ENCODE results near the gene PSMG4. TPM values are rescaled to one million over a fixed set of nuclear protein-coding genes. Genes with fewer than 3 reads are reported as not detected.
A peak's percentile ranks its signal among the peaks of the same experiment; 100 is the strongest.

The PSMG4 gene
- total RNA-seq, 3 donors from 2014 or later, result 26.0 to 31.6 (median 27.8) TPM

DNA sequence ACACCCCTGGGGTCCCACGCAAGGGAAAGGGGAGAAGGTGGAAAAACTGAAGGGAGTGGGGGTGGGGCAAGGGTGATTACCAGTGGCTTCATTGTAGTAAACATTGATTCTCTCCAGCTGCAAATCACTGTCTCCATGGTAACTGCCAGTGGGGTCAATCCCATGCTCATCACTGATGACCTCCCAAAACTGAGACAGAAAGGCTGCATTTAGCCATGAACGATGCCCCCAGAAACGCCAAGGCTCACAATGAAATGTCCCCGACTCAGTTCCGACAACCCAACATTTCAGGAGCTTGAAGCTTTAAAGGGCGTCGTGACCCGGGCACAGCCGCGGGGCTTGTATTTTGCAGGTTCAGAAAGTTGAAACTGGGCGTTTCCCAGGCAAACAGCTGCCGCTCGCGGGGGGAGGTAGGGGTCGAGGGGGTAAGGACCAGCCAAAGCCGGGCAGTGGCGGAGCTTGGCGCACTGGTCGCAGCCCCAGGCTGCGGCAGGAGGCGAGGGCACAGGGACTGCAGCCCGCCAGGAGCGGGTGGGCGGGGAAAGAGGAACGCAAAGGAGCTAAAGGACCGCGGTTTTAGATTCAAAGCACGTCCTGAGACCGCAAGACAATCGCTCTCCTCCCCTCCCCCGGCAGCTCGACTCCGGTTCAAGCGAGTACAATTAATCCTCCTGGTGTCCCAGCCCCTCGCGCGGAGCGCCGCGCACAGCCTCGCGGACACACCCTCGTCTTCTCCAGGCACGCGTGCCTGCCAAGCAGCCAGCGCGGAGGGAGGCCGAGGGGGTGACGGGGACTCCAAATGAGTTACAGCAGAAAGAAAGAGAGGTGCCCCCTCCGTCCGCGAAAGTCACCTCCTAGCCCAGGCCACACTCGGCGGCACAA, 32.0 kb upstream of the PSMG4 start:
- Mint-ChIP-seq H3K4me1 (ENCODE audit: low read depth) (peaks cover 34% of the 10 kb centered on the region), H3K9me3 (no peaks in the 10 kb centered on the region), H3K4me3 (peak overlapping the region; percentile 68), H3K36me3 (ENCODE audit: insufficient read depth) (no peaks in the 10 kb centered on the region), H3K27me3 (ENCODE audit: low read depth) (peaks cover 60% of the 10 kb centered on the region)
- DNase-seq (peak; percentile 25), ATAC-seq (peak; percentile 23 to 36)

DNA sequence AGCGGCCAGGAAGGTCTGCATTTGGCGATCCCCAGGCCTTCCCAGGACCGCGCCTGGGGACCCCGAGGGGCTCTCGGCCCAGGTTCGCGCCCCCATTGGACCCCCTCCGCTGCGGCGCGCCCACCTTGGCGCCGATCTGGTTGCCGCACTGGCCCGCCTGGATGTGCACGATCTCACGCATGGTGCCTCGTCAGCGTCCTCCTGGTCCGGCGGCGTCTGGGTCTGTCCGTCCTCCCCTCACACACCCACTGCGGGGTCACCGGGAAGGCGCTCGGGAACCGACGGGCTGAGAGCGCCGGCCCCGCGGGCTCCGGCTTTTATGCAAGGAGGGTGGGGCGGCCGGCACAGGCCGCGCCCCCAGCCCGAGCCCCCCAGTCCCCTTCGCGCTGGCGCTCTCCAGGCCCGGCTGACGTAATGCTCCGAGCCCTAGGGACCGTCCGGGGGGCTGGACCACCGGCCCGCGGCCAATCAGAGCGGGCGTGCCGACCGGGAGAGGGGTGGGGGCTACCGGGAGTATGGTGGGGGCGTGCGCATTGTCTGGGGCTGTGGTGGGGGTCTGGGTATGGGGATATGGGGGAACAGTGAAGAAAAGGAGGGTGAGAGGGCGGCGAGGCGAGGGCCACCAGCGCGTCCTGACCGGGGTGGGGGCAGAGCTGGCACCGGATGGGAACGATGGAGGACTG, 31.2 kb upstream of the PSMG4 start, which contains the start of gene TUBB2B:
TSS of gene TUBB2B (minus strand) at position 291 of the 683 bp plus-strand sequence. CDS start at position 181, 110 bp downstream.
- ATAC-seq, result peak; percentile 10 to 15
- DNase-seq, result no peak
- Mint-ChIP-seq H3K27me3 (ENCODE audit: low read depth) (peaks cover 68% of the 10 kb centered on the region), H3K9me3 (no peaks in the 10 kb centered on the region), H3K4me1 (ENCODE audit: low read depth) (peaks cover 38% of the 10 kb centered on the region), H3K36me3 (ENCODE audit: insufficient read depth) (no peaks in the 10 kb centered on the region), H3K4me3 (peak within 1 kb of the TSS; percentile 68)

DNA sequence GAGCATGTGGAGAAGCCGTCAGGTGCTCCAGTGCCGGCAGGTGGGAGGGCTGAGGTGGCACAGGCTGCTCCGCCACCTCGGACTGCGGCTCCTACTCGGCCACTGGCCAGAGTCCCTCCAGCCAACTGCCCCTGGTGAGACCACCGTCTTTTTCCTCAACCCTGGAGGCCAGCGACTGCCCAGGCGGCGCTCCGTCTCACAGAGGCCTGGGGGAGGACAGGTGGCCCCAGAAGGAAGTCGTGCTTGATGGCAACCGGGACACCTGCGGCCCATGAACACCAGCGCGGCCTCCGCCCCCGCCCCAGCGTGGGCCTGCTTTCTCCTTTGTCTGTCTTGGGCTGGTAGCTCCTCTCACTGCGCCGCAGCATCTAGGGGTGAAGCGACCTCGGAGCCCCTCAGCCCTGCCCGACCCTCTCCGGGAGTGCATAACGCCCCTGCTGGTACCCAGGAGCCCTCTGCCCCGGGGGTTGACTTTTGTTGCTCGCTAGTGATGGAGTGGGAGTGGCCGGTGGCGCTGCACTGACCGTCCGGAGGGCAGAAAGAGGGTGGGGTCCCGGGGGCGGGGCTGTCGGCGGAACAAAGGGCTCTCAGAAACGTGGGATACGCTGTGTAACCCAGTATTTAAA, 30.6 kb upstream of the PSMG4 start:
- peak overlapping the region; percentile 63 for H3K4me3 Mint-ChIP-seq
- H3K27me3 Mint-ChIP-seq (ENCODE audit: low read depth), result peaks cover 74% of the 10 kb centered on the region
- ATAC-seq, result peak; percentile 21 to 27
- H3K36me3 Mint-ChIP-seq (ENCODE audit: insufficient read depth), result no peaks in the 10 kb centered on the region
- DNase-seq, result peak; percentile 20
- no peaks in the 10 kb centered on the region for H3K9me3 Mint-ChIP-seq
- peaks cover 38% of the 10 kb centered on the region for H3K4me1 Mint-ChIP-seq (ENCODE audit: low read depth)

DNA sequence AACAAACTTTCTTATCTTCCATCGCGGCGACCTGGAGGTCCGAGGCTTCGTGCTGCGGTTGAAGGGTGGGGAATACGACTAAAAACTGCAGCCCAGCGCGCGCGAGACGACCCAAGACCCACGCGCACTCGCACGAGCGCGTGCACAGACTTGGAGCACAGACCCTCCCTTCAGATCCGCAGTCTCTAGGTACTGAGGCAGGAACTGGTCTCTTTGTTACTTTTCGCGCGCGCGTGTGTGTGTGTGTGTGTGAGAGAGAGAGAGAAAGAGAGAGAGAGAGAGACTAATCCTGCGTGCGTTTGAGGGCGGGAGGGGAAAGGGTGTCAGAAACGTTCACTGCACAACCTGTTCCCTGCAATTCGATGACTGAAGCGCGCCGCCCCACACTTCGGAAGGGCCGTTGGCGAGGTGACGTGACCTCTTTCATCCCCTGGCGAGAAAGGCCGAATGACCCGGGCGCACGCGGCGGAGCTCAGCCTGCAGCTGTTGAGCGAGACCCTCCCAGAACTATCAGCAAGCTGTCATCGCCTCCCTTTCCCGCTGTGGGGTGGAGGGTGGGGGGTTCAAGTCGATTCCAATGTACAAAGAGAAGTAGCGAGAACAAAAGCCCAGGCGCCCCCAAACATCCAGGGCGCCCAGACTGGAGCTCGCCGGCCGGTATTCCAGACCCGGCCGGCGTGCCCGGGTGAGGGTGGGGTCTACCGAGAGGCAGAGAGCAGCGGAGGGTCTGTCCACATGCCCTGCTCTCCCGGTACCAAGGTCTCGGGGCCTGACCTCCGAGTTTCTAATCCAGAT, 29.8 kb upstream of the PSMG4 start:
- no peaks in the 10 kb centered on the region for H3K36me3 Mint-ChIP-seq (ENCODE audit: insufficient read depth)
- H3K27me3 Mint-ChIP-seq (ENCODE audit: low read depth), result peaks cover 80% of the 10 kb centered on the region
- H3K4me3 Mint-ChIP-seq, result peak overlapping the region; percentile 82
- no peaks in the 10 kb centered on the region for H3K9me3 Mint-ChIP-seq
- ATAC-seq, result peak; percentile 7 to 29
- peak; percentile 30 for DNase-seq
- peaks cover 38% of the 10 kb centered on the region for H3K4me1 Mint-ChIP-seq (ENCODE audit: low read depth)

DNA sequence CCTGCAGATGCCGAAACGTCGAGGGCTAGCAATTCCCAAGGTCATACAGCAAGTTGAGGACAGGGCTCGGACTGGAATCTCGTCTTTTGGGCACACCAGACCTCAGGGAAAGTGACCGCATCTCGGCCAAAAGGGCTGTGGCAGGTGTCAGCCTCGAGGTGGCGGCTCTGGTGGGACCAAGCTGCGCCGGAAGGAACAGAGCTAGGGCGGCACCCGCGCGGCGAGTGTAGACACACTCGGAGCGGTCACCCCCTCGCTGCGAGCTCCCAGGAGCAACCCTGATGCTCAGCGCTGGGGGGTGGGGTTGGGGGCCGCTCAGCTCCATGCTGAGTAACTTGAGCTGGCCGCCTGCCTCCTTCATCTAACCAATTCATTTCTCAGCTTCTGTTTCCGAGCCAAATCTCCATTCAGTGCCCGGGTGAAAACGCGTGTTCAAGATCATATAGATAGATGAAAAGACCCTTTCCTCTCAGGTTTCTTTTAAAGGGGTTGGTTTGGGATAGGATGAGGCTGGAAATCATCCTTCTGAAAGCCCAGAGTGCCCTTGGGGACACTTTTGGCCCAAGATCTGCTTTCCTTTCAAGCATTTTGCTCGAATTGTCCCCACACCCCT, 29.1 kb upstream of the PSMG4 start:
- Mint-ChIP-seq H3K4me3 (peak overlapping the region; percentile 56), H3K27me3 (ENCODE audit: low read depth) (peaks cover 82% of the 10 kb centered on the region), H3K36me3 (ENCODE audit: insufficient read depth) (no peaks in the 10 kb centered on the region), H3K9me3 (no peaks in the 10 kb centered on the region), H3K4me1 (ENCODE audit: low read depth) (peaks cover 38% of the 10 kb centered on the region)
- DNase-seq (no peak), ATAC-seq (peak in 1 of 2 donors; percentile 50)

DNA sequence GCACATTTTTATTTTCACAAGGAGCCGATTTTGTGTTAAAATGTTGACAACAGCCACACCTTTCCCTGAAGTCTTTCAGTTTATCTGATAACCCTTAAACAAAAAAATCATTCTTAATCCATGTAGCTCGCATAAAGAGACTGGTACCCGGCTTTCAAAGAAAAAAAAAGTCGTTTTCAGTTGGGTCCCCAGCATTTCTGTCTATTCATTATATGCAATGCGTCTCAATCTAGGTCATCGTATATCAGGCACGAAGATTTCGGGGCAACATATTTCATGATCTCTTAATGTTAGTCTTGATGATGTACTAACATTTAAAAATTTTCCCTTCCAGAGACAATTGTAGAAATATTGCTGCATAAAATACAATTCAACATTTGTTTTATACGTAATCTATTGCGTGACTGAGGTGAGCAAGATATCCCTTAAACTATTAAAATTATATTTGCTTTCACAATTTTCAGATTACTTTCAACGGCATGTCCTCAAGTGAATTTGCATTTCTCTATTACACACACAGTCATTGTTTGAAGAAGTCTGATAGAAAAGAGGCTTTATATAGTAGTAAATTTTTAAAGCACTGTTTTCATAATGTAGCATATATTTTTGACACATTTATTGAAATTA, 28.4 kb upstream of the PSMG4 start:
- peaks cover 38% of the 10 kb centered on the region for H3K4me1 Mint-ChIP-seq (ENCODE audit: low read depth)
- H3K27me3 Mint-ChIP-seq (ENCODE audit: low read depth), result peaks cover 88% of the 10 kb centered on the region
- ATAC-seq, result no peak
- no peak for DNase-seq
- no peaks in the 10 kb centered on the region for H3K9me3 Mint-ChIP-seq
- no peaks in the 10 kb centered on the region for H3K36me3 Mint-ChIP-seq (ENCODE audit: insufficient read depth)
- H3K4me3 Mint-ChIP-seq, result no peak overlapping the region

DNA sequence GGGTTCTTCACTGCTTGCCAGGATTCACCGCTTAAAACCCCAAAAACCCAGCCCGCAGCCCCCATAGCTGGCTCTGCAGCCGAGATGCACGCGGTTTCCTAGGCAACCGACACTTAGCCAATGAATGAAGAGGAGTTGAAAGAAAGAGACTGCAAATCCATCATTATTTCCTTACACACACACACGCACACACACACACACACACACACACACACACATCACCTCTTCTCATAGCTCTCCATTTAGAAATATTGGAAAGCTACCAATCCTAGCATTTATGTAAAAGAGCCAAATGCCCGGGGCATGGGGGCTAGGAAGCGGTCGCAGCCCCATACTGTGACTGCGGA, 27.9 kb upstream of the PSMG4 start:
- no peak for DNase-seq
- Mint-ChIP-seq H3K36me3 (ENCODE audit: insufficient read depth) (no peaks in the 10 kb centered on the region), H3K27me3 (ENCODE audit: low read depth) (peaks cover 89% of the 10 kb centered on the region), H3K9me3 (no peaks in the 10 kb centered on the region), H3K4me3 (peak overlapping the region; percentile 35), H3K4me1 (ENCODE audit: low read depth) (peaks cover 38% of the 10 kb centered on the region)
- no peak for ATAC-seq

DNA sequence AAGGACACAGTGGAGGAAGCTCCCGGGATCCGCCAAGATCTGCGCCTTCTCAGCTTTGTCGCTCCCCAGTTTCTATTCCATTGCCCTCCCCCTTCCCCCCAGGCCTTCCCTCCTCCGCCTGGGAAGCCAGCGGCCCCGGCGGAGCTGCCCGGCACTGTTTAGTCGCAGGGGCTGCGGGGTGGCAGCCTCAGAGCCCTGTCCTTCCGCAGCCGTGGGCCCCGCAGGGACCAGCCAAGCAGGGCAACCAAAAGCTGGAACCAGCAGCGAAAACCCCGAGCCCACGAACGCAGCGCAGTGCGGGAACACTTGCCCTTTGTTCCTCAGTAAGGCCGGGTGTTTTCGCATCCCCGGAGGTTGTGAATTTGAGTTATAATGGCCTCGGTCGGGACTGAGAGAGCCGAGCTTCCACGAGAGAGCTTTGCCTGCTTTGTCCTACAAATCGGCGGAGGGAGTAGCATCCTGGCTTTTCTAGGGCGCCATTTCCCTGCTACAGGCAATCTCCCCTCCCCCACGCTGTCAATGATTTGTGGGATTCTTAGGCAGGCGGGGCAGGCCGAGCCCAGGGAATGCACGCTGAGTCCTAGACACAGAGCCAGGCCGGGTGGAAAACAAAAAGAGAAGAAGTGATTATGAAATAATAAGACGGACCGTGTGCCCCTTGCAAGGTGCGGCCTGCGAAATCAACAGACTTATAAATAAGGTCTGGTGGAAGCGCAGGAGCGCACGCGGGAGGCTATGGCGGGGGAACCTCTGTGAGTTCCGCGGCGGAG, 27.3 kb upstream of the PSMG4 start:
- H3K36me3 Mint-ChIP-seq (ENCODE audit: insufficient read depth), result no peaks in the 10 kb centered on the region
- no peak for DNase-seq
- H3K4me1 Mint-ChIP-seq (ENCODE audit: low read depth), result peaks cover 38% of the 10 kb centered on the region
- H3K4me3 Mint-ChIP-seq, result peak overlapping the region; percentile 65
- no peak for ATAC-seq
- no peaks in the 10 kb centered on the region for H3K9me3 Mint-ChIP-seq
- H3K27me3 Mint-ChIP-seq (ENCODE audit: low read depth), result peaks cover 88% of the 10 kb centered on the region

DNA sequence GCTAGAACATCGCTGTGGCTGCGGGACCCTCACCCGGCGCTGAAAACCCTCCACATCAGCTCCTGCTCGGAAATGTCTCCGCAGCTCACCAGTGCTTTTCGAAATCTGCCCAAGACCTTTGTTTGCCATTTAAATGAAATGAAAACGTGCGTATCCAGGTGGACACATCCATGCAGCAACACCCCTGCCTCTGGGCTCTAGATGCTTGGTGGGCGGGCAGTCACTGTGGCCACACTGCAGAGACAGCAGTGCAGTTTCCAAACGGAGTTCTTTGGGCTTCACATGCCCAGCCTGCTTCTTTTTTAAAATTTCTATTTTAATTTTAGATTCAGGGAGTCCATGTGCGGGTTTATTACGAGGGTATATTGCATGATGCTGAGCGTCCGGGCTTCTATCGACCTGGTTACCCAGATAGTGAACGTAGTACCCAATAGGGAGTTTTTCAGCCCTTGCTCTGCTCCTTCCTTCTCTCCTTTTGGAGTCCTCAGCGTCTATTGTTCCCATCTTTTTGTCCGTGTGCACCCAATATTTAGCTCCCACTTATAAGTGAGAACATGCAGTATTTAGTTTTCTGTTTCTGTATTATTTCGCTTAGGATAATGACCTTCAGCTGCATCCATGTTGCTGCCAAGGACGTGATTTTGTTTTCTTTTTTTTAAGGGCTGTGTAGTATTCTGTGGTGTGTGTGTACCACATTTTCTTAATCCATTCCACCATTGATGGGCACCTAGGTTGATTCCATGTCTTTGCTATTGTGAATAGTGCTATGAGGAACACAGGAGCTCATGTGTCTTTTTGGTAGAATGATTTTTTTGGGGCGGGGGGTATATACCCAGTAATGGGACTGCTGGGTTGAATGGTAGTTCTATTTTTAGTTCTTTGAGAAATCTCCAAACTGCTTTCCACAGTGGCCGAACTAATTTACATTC, 26.5 kb upstream of the PSMG4 start:
- peaks cover 35% of the 10 kb centered on the region for H3K4me1 Mint-ChIP-seq (ENCODE audit: low read depth)
- no peaks in the 10 kb centered on the region for H3K36me3 Mint-ChIP-seq (ENCODE audit: insufficient read depth)
- peaks cover 84% of the 10 kb centered on the region for H3K27me3 Mint-ChIP-seq (ENCODE audit: low read depth)
- H3K4me3 Mint-ChIP-seq, result no peak overlapping the region
- ATAC-seq, result no peak
- DNase-seq, result no peak
- H3K9me3 Mint-ChIP-seq, result no peaks in the 10 kb centered on the region

DNA sequence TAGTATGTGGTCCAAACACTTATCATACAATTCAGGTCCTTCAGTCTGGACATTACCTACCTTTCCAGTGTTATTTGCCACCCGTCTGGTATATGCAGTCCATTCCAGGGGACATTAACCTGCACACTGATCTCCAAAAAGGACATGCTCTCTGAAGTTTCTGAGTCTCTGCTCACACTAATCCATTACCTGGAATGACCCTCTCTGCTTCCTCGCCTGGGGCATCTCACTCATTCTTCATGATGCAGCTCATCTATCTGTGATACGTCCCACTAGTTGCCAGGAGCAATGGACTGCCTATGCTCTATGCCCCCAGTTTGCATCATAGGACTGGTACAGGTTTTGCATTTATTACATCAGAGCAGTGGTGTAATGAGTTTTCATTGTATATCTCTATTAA, 25.4 kb upstream of the PSMG4 start:
- ATAC-seq, result no peak
- DNase-seq, result no peak
- no peaks in the 10 kb centered on the region for H3K36me3 Mint-ChIP-seq (ENCODE audit: insufficient read depth)

DNA sequence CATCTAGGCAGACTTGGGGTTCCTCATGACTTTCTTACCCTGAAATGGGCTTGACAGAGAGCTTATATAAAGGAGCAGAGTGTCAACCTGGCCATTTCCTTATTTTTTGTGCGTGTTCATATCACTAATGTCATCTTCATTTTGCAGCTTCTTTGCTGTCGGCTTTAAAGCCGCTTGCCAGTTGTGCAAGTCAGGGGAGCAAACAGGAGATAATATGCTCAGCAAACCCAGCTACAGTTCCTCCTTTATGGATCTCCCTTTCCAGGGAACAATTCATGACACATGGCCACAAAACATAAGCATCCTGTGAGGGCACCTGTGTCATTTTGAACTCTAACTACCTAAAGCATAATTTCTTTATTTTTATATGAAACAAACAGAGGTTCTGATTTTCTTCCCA, 24.8 kb upstream of the PSMG4 start:
- H3K9me3 Mint-ChIP-seq, result no peaks in the 10 kb centered on the region
- peaks cover 88% of the 10 kb centered on the region for H3K27me3 Mint-ChIP-seq (ENCODE audit: low read depth)
- no peak for DNase-seq
- no peak overlapping the region for H3K4me3 Mint-ChIP-seq
- H3K36me3 Mint-ChIP-seq (ENCODE audit: insufficient read depth), result no peaks in the 10 kb centered on the region
- H3K4me1 Mint-ChIP-seq (ENCODE audit: low read depth), result peaks cover 26% of the 10 kb centered on the region
- ATAC-seq, result no peak

More for the DNA sequence above, 25.4 kb upstream of the PSMG4 start:
- Mint-ChIP-seq H3K27me3 (ENCODE audit: low read depth) (peaks cover 86% of the 10 kb centered on the region), H3K4me1 (ENCODE audit: low read depth) (peaks cover 30% of the 10 kb centered on the region), H3K4me3 (no peak overlapping the region), H3K9me3 (no peaks in the 10 kb centered on the region)

DNA sequence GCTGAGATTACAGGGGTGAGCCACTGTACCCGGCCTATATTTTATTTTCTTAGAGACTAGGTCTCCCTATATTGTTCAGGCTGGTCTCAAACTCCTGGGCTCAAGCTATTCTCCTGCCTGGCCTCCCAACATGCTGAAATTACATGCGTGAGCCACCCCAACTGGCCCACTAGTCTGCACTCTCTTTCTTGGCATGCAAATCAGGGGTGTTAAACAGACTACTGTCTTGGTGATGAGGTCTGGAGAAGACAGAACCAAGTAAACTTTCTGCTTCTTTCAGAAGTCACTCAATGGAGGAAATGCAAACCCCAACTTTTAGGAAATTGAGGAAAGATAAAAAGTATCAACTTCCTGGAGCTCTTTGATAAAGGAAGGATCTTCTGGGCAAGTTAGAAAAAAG, 23.3 kb upstream of the PSMG4 start:
- Mint-ChIP-seq H3K27me3 (ENCODE audit: low read depth) (peaks cover 82% of the 10 kb centered on the region), H3K4me1 (ENCODE audit: low read depth) (peaks cover 13% of the 10 kb centered on the region), H3K4me3 (no peak overlapping the region), H3K36me3 (ENCODE audit: insufficient read depth) (no peaks in the 10 kb centered on the region), H3K9me3 (no peaks in the 10 kb centered on the region)
- no peak for DNase-seq
- ATAC-seq, result no peak

Measured in activated T-cell treated with anti-CD3 and anti-CD28 coated beads, Interleukin-2, amount 50 U/mL, for 4 hours (primary cell).